Skeletal muscle tissue (tissue), 4 donors: ENCODE results near the gene KCND2. TPM values are rescaled to one million over a fixed set of nuclear protein-coding genes. Genes with fewer than 3 reads are reported as not detected.

ENCODE experiments used
- H3K27ac ChIP-seq: one replicate; pipeline ENCODE4 v1.7.0; 2013; ENCODE audit warnings: mild to moderate bottlenecking, low read depth, low read length, inconsistent platforms
- H3K27me3 ChIP-seq, 3 donors: one replicate each; pipeline ENCODE4 v1.7.0; 2013; ENCODE audit warnings: low read length in 3 of 3; ENCODE audit not compliant: control insufficient read depth in 3 of 3, insufficient read depth in 3 of 3
- H3K36me3 ChIP-seq, 3 donors: one replicate each; pipeline ENCODE4 v1.7.0; 2013; ENCODE audit warnings: low read length in 3 of 3; ENCODE audit not compliant: control insufficient read depth in 3 of 3, insufficient read depth in 3 of 3
- H3K4me1 ChIP-seq, 3 donors: one replicate each; pipeline ENCODE4 v1.7.0; 2013; ENCODE audit warnings: low read length in 3 of 3, mild to moderate bottlenecking in 3 of 3; ENCODE audit not compliant: control insufficient read depth in 3 of 3, insufficient read depth in 3 of 3
- H3K4me3 ChIP-seq, 3 donors: one replicate each; pipeline ENCODE4 v1.7.0; 2013; ENCODE audit warnings: low read length in 3 of 3
- H3K9ac ChIP-seq, 3 donors: one replicate each; pipeline ENCODE4 v1.7.0; 2013; ENCODE audit warnings: low read length in 3 of 3, mild to moderate bottlenecking in 3 of 3, moderate library complexity in 2 of 3, low read depth in 1 of 3
- H3K9me3 ChIP-seq, 3 donors: one replicate each; pipeline ENCODE4 v1.7.0; 2013; ENCODE audit warnings: low read length in 3 of 3; ENCODE audit not compliant: control insufficient read depth in 3 of 3
- total RNA-seq: library from RNA; depleted of rRNA; stranded (reverse); fragments of >200 nt; gene quantifications from one replicate; pipeline ENCODE4 v1.2.3, GENCODE V29; 2014
- donor health status: Osteomylitis.

KCND2 gene
- total RNA-seq, 1 donor from 2014 or later = 2.6 TPM

- Histone ChIP-seq H3K4me3 (no peak overlapping the region), H3K4me1 (no peaks in the 10 kb centered on the region), H3K27ac (no peak overlapping the region), H3K27me3 (no peaks in the 10 kb centered on the region), H3K36me3 (no peaks in the 10 kb centered on the region), H3K9ac (no peak overlapping the region), H3K9me3 (no peaks in the 10 kb centered on the region)
These were observed 199.9 kb downstream of the KCND2 start for GRCh38 chr7:120472892-120473291.

DNA sequence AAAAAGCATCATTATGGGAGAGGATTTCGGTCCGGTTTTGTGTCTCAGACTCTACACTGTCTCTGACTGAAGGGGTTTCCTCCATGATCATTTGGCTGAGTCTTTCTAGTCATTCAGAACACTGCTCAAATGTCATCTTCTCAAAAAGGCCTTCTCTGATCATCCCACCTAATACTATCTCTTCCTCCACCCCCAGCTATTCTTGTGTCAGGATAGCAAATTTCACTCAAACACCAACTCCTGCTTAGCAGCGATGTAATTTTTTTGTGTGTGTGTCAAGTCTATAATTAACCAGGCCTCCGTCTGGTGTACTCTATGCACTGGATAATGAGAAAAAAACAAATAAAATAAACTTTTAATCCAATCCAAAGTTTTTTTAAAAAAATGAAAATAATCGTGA lies 200.4 kb downstream of the KCND2 start:
- H3K4me1 ChIP-seq = no peaks in the 10 kb centered on the region
- H3K9me3 ChIP-seq = no peaks in the 10 kb centered on the region
- no peak overlapping the region for H3K4me3 ChIP-seq
- no peaks in the 10 kb centered on the region for H3K36me3 ChIP-seq
- no peak overlapping the region for H3K9ac ChIP-seq
- H3K27ac ChIP-seq = no peak overlapping the region
- no peaks in the 10 kb centered on the region for H3K27me3 ChIP-seq

GRCh38 chr7:120475994-120476393 lies 203.0 kb downstream of the KCND2 start:
- Histone ChIP-seq H3K27ac (no peak overlapping the region), H3K27me3 (no peaks in the 10 kb centered on the region), H3K9ac (no peak overlapping the region), H3K9me3 (no peaks in the 10 kb centered on the region), H3K4me3 (no peak overlapping the region), H3K4me1 (no peaks in the 10 kb centered on the region), H3K36me3 (no peaks in the 10 kb centered on the region)

DNA sequence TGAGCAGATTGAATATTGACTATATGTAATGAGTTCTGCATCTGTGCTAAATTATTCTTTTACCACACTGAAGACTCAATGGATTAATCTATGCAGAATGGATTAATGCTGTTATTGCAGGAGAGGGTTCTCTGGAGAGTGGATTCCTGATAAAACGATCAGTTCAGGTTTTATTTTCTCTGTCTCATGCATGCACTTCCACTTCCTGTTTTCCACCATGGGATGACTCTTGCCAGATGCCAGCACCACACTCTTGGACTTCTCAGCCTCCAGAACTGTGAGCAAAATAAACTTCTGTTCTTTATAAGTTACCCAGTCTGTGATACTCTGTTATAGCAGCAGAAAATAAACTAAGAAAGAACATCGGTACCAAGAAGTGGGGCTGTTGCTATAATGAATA lies 207.5 kb downstream of the KCND2 start:
- Histone ChIP-seq H3K36me3 (no peaks in the 10 kb centered on the region), H3K9me3 (no peaks in the 10 kb centered on the region), H3K27me3 (no peaks in the 10 kb centered on the region)

DNA sequence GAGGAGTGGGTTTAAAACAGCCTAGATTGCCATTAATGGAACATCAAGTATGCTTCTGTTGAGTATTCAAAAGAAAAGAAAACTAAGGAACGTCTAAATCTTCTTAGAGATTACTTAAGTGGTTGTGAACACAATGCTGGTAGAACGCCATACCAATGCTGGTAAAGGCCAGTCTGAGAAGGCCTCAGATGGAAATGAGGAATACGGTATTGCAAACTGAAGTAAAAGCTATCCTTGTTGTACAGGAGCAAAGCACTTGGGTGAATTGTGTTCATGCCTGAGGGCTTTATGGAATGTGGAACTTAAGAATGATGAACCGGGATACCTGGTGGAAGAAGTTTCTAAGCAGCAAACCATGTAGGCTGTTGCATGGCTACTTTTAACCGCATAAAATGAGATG lies 208.0 kb downstream of the KCND2 start:
- Histone ChIP-seq H3K9ac (no peak overlapping the region), H3K9me3 (no peaks in the 10 kb centered on the region), H3K4me1 (no peaks in the 10 kb centered on the region), H3K4me3 (no peak overlapping the region), H3K36me3 (no peaks in the 10 kb centered on the region), H3K27me3 (no peaks in the 10 kb centered on the region), H3K27ac (no peak overlapping the region)

More for the DNA sequence above, 207.5 kb downstream of the KCND2 start:
- H3K4me1 ChIP-seq = no peaks in the 10 kb centered on the region
- H3K27ac ChIP-seq = no peak overlapping the region
- H3K4me3 ChIP-seq = no peak overlapping the region
- no peak overlapping the region for H3K9ac ChIP-seq

GRCh38 chr7:120486164-120486563 lies 213.2 kb downstream of the KCND2 start:
- no peak overlapping the region for H3K9ac ChIP-seq
- no peaks in the 10 kb centered on the region for H3K27me3 ChIP-seq
- H3K4me1 ChIP-seq = no peaks in the 10 kb centered on the region
- H3K27ac ChIP-seq = no peak overlapping the region
- no peaks in the 10 kb centered on the region for H3K9me3 ChIP-seq
- no peak overlapping the region for H3K4me3 ChIP-seq
- H3K36me3 ChIP-seq = no peaks in the 10 kb centered on the region

GRCh38 chr7:120502132-120502531 lies 229.2 kb downstream of the KCND2 start:
- Histone ChIP-seq H3K36me3 (no peaks in the 10 kb centered on the region), H3K4me1 (no peaks in the 10 kb centered on the region), H3K9me3 (no peaks in the 10 kb centered on the region), H3K4me3 (no peak overlapping the region), H3K9ac (no peak overlapping the region), H3K27ac (no peak overlapping the region), H3K27me3 (no peaks in the 10 kb centered on the region)

DNA sequence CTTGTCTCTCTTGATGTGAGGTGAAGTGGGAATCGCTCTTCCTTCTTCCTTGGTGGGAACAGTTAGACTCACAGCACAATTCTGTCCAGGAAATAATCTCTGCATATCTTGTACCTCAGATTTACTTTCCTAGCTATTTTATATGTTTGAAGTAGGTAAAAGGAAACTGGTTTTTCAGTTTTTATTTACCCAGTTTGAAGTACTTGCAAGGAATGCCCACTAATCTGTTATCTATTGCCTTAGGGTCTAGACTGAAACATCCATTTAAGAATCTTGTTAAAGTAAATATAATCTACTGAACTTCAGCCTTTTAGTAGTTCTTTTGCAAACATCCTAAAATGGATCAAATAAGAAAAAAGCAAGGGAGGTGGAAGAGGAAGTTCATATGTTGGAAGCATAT lies 229.8 kb downstream of the KCND2 start:
- Histone ChIP-seq H3K4me3 (no peak overlapping the region), H3K9ac (no peak overlapping the region), H3K9me3 (no peaks in the 10 kb centered on the region), H3K36me3 (no peaks in the 10 kb centered on the region), H3K27me3 (no peaks in the 10 kb centered on the region), H3K4me1 (no peaks in the 10 kb centered on the region), H3K27ac (no peak overlapping the region)

DNA sequence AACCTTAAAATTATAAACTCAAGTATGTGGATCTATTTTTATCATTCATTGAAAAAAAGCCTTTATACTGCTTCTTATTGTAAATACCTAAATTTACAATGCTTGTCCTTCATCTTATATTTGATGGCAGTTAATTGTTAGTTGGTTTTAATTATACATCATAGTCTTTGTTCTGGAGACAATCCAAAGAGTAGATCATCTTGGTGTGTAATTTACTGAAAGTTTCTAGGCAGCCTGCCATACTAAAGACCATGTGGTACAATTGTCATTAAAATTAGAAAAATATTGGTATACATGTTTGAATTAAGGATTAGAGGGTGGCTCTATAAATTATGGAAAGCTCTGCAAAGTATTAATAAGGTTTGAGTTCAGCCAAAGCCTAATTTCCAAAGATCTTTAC lies 231.4 kb downstream of the KCND2 start:
- Histone ChIP-seq H3K9me3 (no peaks in the 10 kb centered on the region), H3K27ac (no peak overlapping the region), H3K4me1 (no peaks in the 10 kb centered on the region), H3K36me3 (no peaks in the 10 kb centered on the region), H3K9ac (no peak overlapping the region), H3K27me3 (no peaks in the 10 kb centered on the region), H3K4me3 (no peak overlapping the region)

DNA sequence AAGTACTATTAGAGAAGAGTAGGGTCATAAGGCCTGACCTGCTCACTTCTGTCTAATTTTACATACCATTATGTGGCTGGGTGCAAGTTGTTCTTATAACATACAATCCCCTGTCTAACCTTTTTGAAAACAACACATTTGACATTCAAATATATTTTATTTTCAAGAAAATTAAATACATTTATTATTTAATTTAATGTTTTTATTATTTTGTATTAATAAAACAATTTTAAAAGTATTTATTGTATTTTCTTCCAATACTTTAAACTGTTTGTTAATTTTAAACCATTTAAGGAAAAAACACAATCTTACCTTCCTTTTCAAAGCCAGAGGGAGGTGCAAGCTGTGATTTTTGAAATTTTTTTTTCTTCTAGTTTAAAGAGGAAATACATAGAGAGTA lies 232.8 kb downstream of the KCND2 start:
- H3K9ac ChIP-seq = no peak overlapping the region
- no peaks in the 10 kb centered on the region for H3K27me3 ChIP-seq
- no peaks in the 10 kb centered on the region for H3K36me3 ChIP-seq
- H3K4me1 ChIP-seq = no peaks in the 10 kb centered on the region
- no peaks in the 10 kb centered on the region for H3K9me3 ChIP-seq
- no peak overlapping the region for H3K4me3 ChIP-seq
- H3K27ac ChIP-seq = no peak overlapping the region

- Histone ChIP-seq H3K4me1 (no peaks in the 10 kb centered on the region), H3K4me3 (no peak overlapping the region), H3K9me3 (no peaks in the 10 kb centered on the region), H3K27ac (no peak overlapping the region), H3K27me3 (no peaks in the 10 kb centered on the region), H3K36me3 (no peaks in the 10 kb centered on the region), H3K9ac (no peak overlapping the region)
These were observed 239.7 kb downstream of the KCND2 start for GRCh38 chr7:120512701-120513100.
